Breast epithelium (tissue), 3 donors: ENCODE measurements around the gene SAP30.

Experiments
- CTCF ChIP-seq, 3 donors: fragments of 450-650 bp; IDR thresholded peaks; one replicate each; pipeline ENCODE4 v1.5.1; 2016 to 2017; ENCODE audit warnings: antibody characterized with exemption in 3 of 3, mild to moderate bottlenecking in 3 of 3, moderate library complexity in 3 of 3
- POLR2A ChIP-seq: fragments of 450-650 bp; IDR thresholded peaks from one replicate; pipeline ENCODE4 v1.6.1; 2016; ENCODE audit warnings: antibody characterized with exemption, mild to moderate bottlenecking, moderate library complexity

GRCh38 chr4:173405840-173406606 is 35.3 kb downstream of the SAP30 start:
- TF ChIP-seq CTCF (IDR thresholded peaks at IDR 0.05) (no peak), POLR2A (no peak)
